Glomerular endothelial cell (primary cell): Measurements from ENCODE around the gene SH3PXD2A. TPM values are rescaled to one million over a fixed set of nuclear protein-coding genes. Genes with fewer than 3 reads are reported as not detected.

ENCODE experiments used
- DNase-seq: peaks from one replicate; pipeline ENCODE4 v3.0.0-alpha.2; 2011; ENCODE audit warnings: low read depth, low spot score; ENCODE audit errors: extremely low read depth
- total RNA-seq: library from RNA; depleted of rRNA; stranded (reverse); fragments of >200 nt; gene quantifications from 2 replicates; pipeline ENCODE4 v1.2.3, GENCODE V29; 2015

Gene SH3PXD2A
- total RNA-seq, 1 donor from 2014 or later: 24.9 TPM

GRCh38 chr10:103660364-103661197 lies 194.8 kb downstream of the SH3PXD2A start:
- no peak for DNase-seq

GRCh38 chr10:103659674-103660363 lies 195.6 kb downstream of the SH3PXD2A start:
- DNase-seq: no peak

GRCh38 chr10:103658049-103658577 lies 197.3 kb downstream of the SH3PXD2A start:
- no peak for DNase-seq

- DNase-seq: no peak
Observed at GRCh38 chr10:103657061-103657591, 198.2 kb downstream of the SH3PXD2A start.

- no peak for DNase-seq
Observed at GRCh38 chr10:103654925-103655324, 200.5 kb downstream of the SH3PXD2A start.

- no peak for DNase-seq
Observed at GRCh38 chr10:103653581-103654037, 201.8 kb downstream of the SH3PXD2A start.

- no peak for DNase-seq
Observed at GRCh38 chr10:103652599-103653281, 202.6 kb downstream of the SH3PXD2A start.

GRCh38 chr10:103651783-103652476 lies 203.4 kb downstream of the SH3PXD2A start:
- no peak for DNase-seq

GRCh38 chr10:103651333-103651732 lies 204.0 kb downstream of the SH3PXD2A start:
- DNase-seq: no peak

GRCh38 chr10:103649654-103650423 lies 205.5 kb downstream of the SH3PXD2A start:
- no peak for DNase-seq

GRCh38 chr10:103648636-103649532 lies 206.5 kb downstream of the SH3PXD2A start:
- no peak for DNase-seq

- no peak for DNase-seq
Observed at GRCh38 chr10:103648251-103648635, 207.1 kb downstream of the SH3PXD2A start.

- DNase-seq: no peak
Observed at GRCh38 chr10:103646304-103646703, 209.1 kb downstream of the SH3PXD2A start.

GRCh38 chr10:103645141-103646054 lies 210.0 kb downstream of the SH3PXD2A start:
- no peak for DNase-seq

- no peak for DNase-seq
Observed at GRCh38 chr10:103643381-103643780, 212.0 kb downstream of the SH3PXD2A start.

GRCh38 chr10:103641326-103641725 lies 214.1 kb downstream of the SH3PXD2A start:
- DNase-seq: no peak

- DNase-seq: no peak
Observed at GRCh38 chr10:103640436-103641181, 214.8 kb downstream of the SH3PXD2A start.
